ENCODE measurements around the gene PFKL. TPM values are rescaled to one million over a fixed set of nuclear protein-coding genes. Genes with fewer than 3 reads are reported as not detected.

Gene PFKL
- total RNA-seq (2021; ENCODE audit: unreplicated experiment) (150 TPM), Bru-seq, nascent RNA (percentile 58 among the genes with signal in this experiment), BruChase-seq, experiment 1, labeled RNA remaining after a 6-hour chase (percentile 74 among the genes with signal in this experiment), BruChase-seq, experiment 2, labeled RNA remaining after a 2-hour chase (percentile 69 among the genes with signal in this experiment)
- polyA plus RNA-seq (2012) = 202 and 254 TPM in 2 replicates
- long read RNA-seq, transcript PFKL-201 (22 exons, 2,912 nt) = major isoform, 731 of 1,044 reads
- long read RNA-seq, partial matches to known transcripts = 194 of 1,044 reads
- long read RNA-seq, other reads (novel, unspliced or antisense) = 115 of 1,044 reads

- CTCF ChIA-PET = no interaction called here
- intact Hi-C loops (cut with micrococcal nuclease) = no loop called here
- Histone ChIP-seq H3K27ac (ENCODE audit: low read depth, low read length) (peak within 1 kb of the TSS; percentile 92), H3K36me3 (ENCODE audit: control insufficient read depth in 1 of 2, insufficient read depth in 2 of 2, low read length in 2 of 2) (0 out of 4 replicates have a peak, but pooled peaks cover 0 to 2% of the 10 kb centered on the region in 2 experiments), H3K4me1 (ENCODE audit: control insufficient read depth in 1 of 2, insufficient read depth in 2 of 2, low read length in 2 of 2) (peaks cover 15 to 48% of the 10 kb centered on the region in 2 experiments), H2AFZ (ENCODE audit: low read depth, low read length, poor library complexity, severe bottlenecking) (no peak within 1 kb of the TSS), H3K27me3 (ENCODE audit: insufficient read depth, low read length) (no peaks in the 10 kb centered on the region), H3K4me2 (ENCODE audit: low read length) (peak within 1 kb of the TSS; percentile 98), H3K9me2 (ENCODE audit: insufficient read depth) (no peaks in the 10 kb centered on the region), H3K4me3 (replicated peaks in 1 of 2; ENCODE audit: low read depth in 1 of 2, low read length in 2 of 2) (peak within 1 kb of the TSS; percentile 74 to 76), H3K9me3 (ENCODE audit: control insufficient read depth in 1 of 2, insufficient read depth in 1 of 2, low read depth in 1 of 2, low read length in 2 of 2) (no peaks in the 10 kb centered on the region), H4K20me1 (ENCODE audit: insufficient read depth) (no peaks in the 10 kb centered on the region), H3K9ac (ENCODE audit: low read length) (peak within 1 kb of the TSS; percentile 88), H3K79me2 (ENCODE audit: insufficient read depth, low read length) (peaks cover 38% of the 10 kb centered on the region)
- peak; percentile 76 for ATAC-seq
- RAD21 ChIA-PET (ENCODE audit: low non-redundant PET in 1 of 2, low total read pairs in 2 of 2, uncharacterized antibody in 2 of 2, unreplicated experiment in 2 of 2) = interaction anchor here in 1 of 2 experiments (0.7 kb wide), 1 partner anchor 184 kb away, joined by 3 read pairs; no protein-coding TSS in a partner anchor
- BruUV-seq (replicated peaks) = no TSS peak
- no peak for DNase-seq (ENCODE audit: low read depth, low spot score)
- POLR2A ChIA-PET = interaction anchor here (1.0 kb wide), 1 partner anchor 39 kb away, joined by 3 read pairs; the partner anchor contains the start of gene CFAP410
- no peak for TF ChIP-seq SIN3A (IDR thresholded peaks at IDR 0.05; ENCODE audit: low read depth)
- no peak for TF ChIP-seq EZH2phosphoT487 (IDR thresholded peaks at IDR 0.05; ENCODE audit: borderline replicate concordance)
- no peak for TF ChIP-seq SRF (IDR thresholded peaks at IDR 0.05; ENCODE audit: low read depth)
- no peak for TF ChIP-seq ZNF274 (IDR thresholded peaks at IDR 0.05; ENCODE audit: low read depth, low read length)
- TF ChIP-seq POLR2AphosphoS5 (IDR thresholded peaks at IDR 0.05; ENCODE audit: low read depth, low read length) = peak; percentile 68
- no peak for TF ChIP-seq CBX3 (IDR thresholded peaks at IDR 0.05; ENCODE audit: low read depth)
- TF ChIP-seq CEBPB (IDR thresholded peaks at IDR 0.05; ENCODE audit: low read depth) = no peak
- no peak for TF ChIP-seq MAX (IDR thresholded peaks at IDR 0.05)
- peak; percentile 60 for TF ChIP-seq POLR2A (IDR thresholded peaks at IDR 0.05; ENCODE audit: borderline replicate concordance, extremely low read depth, insufficient read depth, insufficient read length)
- no peak for TF ChIP-seq JUND (IDR thresholded peaks at IDR 0.05)
- TF ChIP-seq ZBTB33 (IDR thresholded peaks at IDR 0.05; ENCODE audit: extremely low read depth, insufficient replicate concordance, low read length) = peak; percentile 19
- TF ChIP-seq FOSL1 (IDR thresholded peaks at IDR 0.05; ENCODE audit: low read depth) = no peak
- peak; percentile 72; the same call in 1 of the 2 replicates for TF ChIP-seq ZFX (IDR thresholded peaks at IDR 0.05)
Observed at GRCh38 chr21:44299458-44300261, at the start of gene PFKL. Gene PFKL (plus strand): TSS chr21:44300053. CDS start chr21:44300106, 53 bp downstream.

All from HCT116 (cell line).